Measurements from ENCODE around the gene KRT4.
"Not testable (repeated sequence)": the region's sequence is repeated elsewhere in the genome, so short reads cannot be mapped to it uniquely, and the experiment has no call there.

KRT4 gene

GRCh38 chr12:52813885-52814709 is at the start of gene KRT4:
TSS of gene KRT4 (minus strand) at chr12:52814116. CDS start at chr12:52814058, 58 bp downstream.
- no peak for DNase-seq

DNA sequence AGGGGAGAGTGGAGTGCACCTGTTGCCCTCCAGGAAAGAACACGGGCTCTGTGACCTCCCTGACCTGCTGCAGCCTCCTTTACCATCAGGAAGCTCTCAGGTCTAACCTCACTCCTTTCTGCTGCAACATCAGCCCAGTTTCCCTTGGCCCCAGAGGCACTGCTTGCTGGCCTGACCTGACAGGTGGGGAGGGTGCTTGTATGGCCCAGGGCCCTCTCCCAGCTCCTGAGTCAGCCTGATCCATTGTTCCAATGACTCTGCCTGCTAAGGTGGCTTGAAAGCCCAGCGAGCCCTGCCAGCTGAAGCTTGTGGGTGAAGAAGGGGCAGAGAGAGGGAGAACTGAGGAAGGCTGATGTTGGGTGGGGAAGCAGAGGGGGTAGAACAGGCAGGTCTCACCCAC is 48.1 kb upstream of the KRT4 start:
- no peak for DNase-seq

DNA sequence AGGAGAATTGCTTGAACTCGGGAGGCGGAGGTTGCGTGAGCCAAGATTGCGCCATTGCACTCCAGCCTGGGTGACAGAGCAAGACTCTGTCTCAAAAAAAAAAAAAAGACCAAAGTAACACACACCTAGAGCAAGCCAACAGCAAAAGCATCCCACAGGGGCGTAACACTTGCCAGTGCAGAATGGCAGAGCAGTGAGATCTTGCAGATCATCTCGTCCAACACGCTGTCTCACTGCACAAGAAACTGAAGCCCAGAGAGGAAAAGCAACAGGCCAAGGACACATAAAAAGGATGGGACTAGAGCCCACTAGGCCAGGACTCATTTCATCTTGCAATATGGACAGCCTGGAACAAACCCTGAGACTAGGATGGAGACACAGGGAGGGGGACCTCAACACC is 47.6 kb upstream of the KRT4 start:
- DNase-seq: no peak

DNA sequence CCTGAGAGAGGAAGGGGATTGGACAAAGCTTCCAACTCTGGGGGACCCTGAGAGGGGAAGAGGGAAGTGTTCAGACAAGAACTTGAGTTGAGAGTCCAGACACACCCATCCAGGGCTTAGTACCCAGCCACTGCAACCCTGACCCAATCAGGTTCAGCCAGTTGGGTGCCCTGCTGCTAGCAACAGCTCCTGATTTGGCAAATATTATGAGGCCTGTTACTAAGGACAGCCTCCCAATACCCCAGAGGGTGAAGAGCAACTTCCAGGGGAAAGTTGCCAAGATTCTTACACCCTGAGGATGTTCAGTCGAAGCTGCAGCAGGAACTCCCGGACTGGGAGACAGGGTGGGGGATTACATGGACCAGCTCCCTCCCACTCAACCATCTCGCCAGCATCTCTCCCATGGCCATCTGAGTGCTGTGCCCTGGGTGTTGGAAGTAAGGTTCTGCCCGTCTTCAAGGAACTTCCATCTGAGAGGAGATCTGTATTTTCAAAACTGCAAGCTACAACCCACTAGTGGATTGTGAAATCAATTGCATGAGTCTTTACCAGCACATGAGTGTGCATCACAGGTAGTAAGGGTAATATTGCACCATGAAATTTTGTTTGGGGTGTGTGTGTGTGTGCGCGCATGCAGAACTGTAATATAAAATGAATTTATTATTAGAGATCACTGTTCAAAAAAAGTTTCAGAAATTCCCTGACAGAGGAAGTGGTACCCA is 46.3 kb upstream of the KRT4 start:
- DNase-seq: no peak

DNA sequence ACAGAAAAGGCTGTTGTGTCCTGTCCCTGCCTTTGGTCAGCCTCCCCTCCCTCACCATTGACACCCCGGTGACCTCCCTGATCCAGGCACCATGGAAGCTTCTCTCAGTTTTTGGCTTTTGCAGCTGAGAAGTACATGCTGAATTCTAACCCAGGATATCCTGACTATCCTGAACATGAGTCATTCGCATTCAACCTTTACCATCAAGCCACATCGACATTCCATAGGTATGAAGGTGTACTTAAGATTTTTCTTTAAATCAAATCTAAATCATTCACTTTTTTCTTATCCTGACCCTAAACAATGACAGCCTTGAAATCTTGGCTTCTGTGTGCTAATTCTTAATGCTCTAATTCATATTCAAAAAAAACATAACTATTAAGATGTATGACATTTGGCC is 43.6 kb upstream of the KRT4 start:
- no peak for DNase-seq

DNA sequence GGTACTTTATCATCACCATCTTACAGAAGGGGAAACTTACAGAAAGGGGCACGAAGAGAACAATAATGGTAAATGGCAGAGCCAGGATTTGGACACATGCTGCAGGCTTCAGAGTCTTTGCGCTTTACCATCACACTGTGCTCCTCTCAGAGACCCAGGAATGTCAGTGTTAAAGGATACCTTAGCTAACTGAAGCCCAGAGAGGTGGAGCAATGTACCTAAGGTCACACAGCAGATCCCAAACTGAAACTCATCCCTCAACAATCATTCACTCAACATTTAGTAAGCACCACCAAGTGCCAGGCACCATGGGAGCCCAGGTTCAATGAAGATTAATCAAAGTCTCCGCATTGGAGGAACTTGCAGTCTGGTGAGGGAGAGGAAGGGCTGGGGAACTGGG is 42.9 kb upstream of the KRT4 start:
- no peak for DNase-seq

DNA sequence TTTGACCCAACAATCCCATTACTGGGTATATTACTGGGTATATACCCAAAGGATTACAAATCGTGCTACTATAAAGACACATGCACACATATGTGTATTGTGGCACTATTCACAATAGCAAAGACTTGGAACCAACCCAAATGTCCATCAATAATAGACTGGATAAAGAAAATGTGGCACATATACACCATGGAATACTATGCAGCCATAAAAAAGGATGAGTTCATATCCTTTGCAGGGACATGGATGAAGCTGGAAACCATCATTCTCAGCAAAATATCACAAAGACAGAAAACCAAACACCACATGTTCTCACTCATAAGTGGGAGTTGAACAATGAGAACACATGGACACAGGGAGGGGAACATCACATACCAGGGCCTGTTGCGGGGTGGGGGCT is 42.2 kb upstream of the KRT4 start:
- DNase-seq: not testable (repeated sequence)

DNA sequence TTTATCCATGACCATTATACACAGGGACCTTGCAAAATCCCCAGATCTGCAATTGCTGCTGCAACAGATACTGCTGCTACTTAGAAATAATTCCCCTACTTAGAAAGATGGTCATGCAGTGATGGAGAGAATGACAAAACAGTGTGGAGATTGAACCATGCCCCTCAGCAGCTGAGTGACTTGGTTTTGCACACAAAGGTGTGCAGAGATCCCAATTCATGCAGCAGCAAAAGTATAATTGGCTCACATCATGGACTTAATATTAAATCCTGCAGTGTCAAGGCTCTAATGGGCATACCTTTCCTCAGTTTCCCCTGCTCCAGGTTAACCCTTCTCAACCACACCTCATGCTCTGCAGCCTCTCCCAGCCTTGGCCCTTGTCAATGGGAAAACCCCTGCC is 37.9 kb upstream of the KRT4 start:
- DNase-seq: no peak

GRCh38 chr12:52850681-52851080 is 36.8 kb upstream of the KRT4 start:
- DNase-seq: no peak

DNA sequence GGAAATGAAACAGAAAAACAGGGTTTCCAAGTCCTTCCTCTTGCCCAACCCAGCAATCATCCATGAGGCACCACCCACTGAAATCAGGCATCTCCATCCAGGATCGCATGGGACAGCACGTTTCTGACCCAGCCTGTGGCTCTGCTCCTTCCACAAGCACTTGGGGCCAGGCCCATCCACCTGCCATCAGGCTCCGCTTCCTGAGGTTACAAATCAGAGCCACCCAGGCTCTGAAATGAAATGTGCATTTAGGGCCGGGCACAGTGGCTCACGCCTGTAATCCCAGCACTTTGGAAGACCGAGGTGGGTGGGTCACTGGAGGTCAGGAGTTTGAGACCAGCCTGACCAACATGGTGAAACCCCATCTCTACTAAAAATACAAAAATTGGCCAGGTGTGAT is 35.6 kb upstream of the KRT4 start:
- DNase-seq: no peak

GRCh38 chr12:52848661-52849255 is 34.8 kb upstream of the KRT4 start, which contains the start of gene KRT78:
TSS of gene KRT78 (minus strand) at chr12:52848994. CDS start at chr12:52848930, 64 bp downstream.
- no peak for DNase-seq

GRCh38 chr12:52847335-52848102 is 33.6 kb upstream of the KRT4 start:
- no peak for DNase-seq

DNA sequence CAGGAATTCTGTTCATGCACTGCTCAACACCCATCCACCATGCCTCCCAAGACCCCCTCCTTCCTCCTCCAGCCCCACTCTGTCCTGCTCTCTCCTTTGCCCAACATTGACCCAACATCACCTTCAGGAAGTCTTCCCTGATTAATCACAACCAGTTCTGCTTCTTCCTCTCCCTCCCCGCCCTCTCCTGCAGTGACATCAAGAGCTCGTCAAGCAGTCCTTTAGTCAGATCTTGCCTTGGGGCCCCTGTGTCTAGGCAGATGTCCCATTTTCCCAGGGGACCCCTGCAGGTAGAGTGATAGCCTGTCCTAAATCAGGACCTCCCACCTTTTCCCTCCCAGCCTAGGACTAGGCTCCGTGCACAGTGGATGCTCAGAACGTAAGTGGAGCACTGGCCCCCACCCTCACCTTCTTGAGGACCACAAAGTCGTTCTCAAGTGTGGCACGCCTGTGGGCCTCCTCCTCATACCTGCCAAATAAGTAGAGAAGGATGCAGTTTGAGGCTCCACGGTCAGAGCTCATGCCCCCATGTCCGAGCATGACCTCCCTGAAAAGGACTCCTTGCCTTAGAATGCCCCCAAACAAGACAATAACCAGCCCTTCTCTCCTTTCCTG is 32.5 kb upstream of the KRT4 start:
- no peak for DNase-seq

GRCh38 chr12:52845946-52846345 is 32.0 kb upstream of the KRT4 start:
- DNase-seq: no peak

GRCh38 chr12:52844386-52844785 is 30.5 kb upstream of the KRT4 start:
- no peak for DNase-seq

- no peak for DNase-seq
Measured at GRCh38 chr12:52839436-52840105, 25.7 kb upstream of the KRT4 start.

GRCh38 chr12:52838609-52839435 is 24.9 kb upstream of the KRT4 start:
- DNase-seq: no peak

- DNase-seq: no peak
Measured at GRCh38 chr12:52837781-52838608, 24.1 kb upstream of the KRT4 start.

- DNase-seq: no peak
Measured at GRCh38 chr12:52837413-52837741, 23.5 kb upstream of the KRT4 start.
